Erythroblast (primary cell): ENCODE data around the gene EXPH5.

Experiments
- GATA1 ChIP-seq: IDR thresholded peaks from 2 replicates; pipeline ENCODE4 v1.6.1; 2011; ENCODE audit warnings: low read depth, mild to moderate bottlenecking, control low read depth, low read length, moderate library complexity
- POLR2A ChIP-seq: IDR thresholded peaks from 2 replicates; pipeline ENCODE4 v1.6.1; 2011; ENCODE audit warnings: mild to moderate bottlenecking, low read length

GRCh38 chr11:108629274-108629673 is 35.7 kb upstream of the EXPH5 start:
- no peak for TF ChIP-seq POLR2A
- no peak for TF ChIP-seq GATA1
